Activated CD8-positive, alpha-beta memory T cell treated with anti-CD3 and anti-CD28 coated beads for 24 hours (primary cell): ENCODE results near the gene KIFAP3.
"Not testable (repeated sequence)": the region's sequence is repeated elsewhere in the genome, so short reads cannot be mapped to it uniquely, and the experiment has no call there.

Source experiments
- DNase-seq: peaks from one replicate; pipeline ENCODE4 v3.0.0-alpha.2; 2020

The KIFAP3 gene

GRCh38 chr1:169918220-169918619 is 156.3 kb downstream of the KIFAP3 start:
- DNase-seq: not testable (repeated sequence)

GRCh38 chr1:169915150-169915549 is 159.3 kb downstream of the KIFAP3 start:
- DNase-seq: no peak

GRCh38 chr1:169914531-169914930 is 160.0 kb downstream of the KIFAP3 start:
- no peak for DNase-seq

GRCh38 chr1:169909499-169909898 is 165.0 kb downstream of the KIFAP3 start:
- DNase-seq: no peak

- DNase-seq: no peak
Observed at GRCh38 chr1:169906938-169907337, 167.6 kb downstream of the KIFAP3 start.

GRCh38 chr1:169904834-169905233 is 169.7 kb downstream of the KIFAP3 start:
- DNase-seq: no peak

- DNase-seq: no peak
Observed at GRCh38 chr1:169902751-169903150, 171.7 kb downstream of the KIFAP3 start.

GRCh38 chr1:169901115-169901514 is 173.4 kb downstream of the KIFAP3 start:
- DNase-seq: no peak

GRCh38 chr1:169900571-169900970 is 173.9 kb downstream of the KIFAP3 start:
- no peak for DNase-seq

- no peak for DNase-seq
Observed at GRCh38 chr1:169899519-169900217, 174.8 kb downstream of the KIFAP3 start.

GRCh38 chr1:169896013-169896412 is 178.5 kb downstream of the KIFAP3 start:
- DNase-seq: no peak

- no peak for DNase-seq
Observed at GRCh38 chr1:169894424-169895145, 179.9 kb downstream of the KIFAP3 start.

GRCh38 chr1:169893645-169894423 is 180.7 kb downstream of the KIFAP3 start, which contains the start of gene SCYL3:
Gene SCYL3 (minus strand): TSS chr1:169893896. CDS start chr1:169888840, 5,056 bp downstream.
- peak; percentile 95 for DNase-seq

GRCh38 chr1:169892927-169893644 is 181.4 kb downstream of the KIFAP3 start:
- no peak for DNase-seq

GRCh38 chr1:169892176-169892926 is 182.1 kb downstream of the KIFAP3 start:
- no peak for DNase-seq

- DNase-seq: no peak
Observed at GRCh38 chr1:169891539-169891885, 183.0 kb downstream of the KIFAP3 start.

GRCh38 chr1:169890761-169891538 is 183.5 kb downstream of the KIFAP3 start:
- DNase-seq: peak; percentile 63

GRCh38 chr1:169889871-169890270 is 184.6 kb downstream of the KIFAP3 start:
- DNase-seq: no peak

GRCh38 chr1:169886931-169887330 is 187.6 kb downstream of the KIFAP3 start:
- DNase-seq: no peak

- no peak for DNase-seq
Observed at GRCh38 chr1:169886422-169886821, 188.1 kb downstream of the KIFAP3 start.

- DNase-seq: no peak
Observed at GRCh38 chr1:169885207-169885606, 189.3 kb downstream of the KIFAP3 start.
